ENCODE data around the gene PWP1.
A peak's percentile ranks its signal among the peaks of the same experiment; 100 is the strongest.

PWP1 gene

DNA sequence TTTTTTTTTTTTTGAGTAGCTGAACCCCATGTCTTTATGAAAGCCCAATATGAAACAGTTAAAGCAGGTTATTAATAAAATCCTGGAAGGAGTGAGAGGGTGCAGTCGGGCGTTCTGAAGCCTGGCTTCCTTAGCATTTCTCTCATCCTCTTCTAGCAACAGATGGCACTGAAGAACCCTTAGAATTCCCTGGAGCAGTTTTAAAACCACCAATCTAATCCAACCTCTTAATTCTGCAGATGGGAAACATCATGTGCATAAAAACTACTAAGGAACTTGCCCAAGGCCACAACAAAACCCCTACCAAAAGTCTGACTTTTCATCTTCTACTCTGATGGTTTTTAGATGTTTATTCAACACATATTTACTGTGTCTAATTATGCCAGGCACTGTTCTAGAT lies 50.2 kb downstream of the PWP1 start:
- DNase-seq (ENCODE audit: low read depth in 2 of 2) = no peak

DNA sequence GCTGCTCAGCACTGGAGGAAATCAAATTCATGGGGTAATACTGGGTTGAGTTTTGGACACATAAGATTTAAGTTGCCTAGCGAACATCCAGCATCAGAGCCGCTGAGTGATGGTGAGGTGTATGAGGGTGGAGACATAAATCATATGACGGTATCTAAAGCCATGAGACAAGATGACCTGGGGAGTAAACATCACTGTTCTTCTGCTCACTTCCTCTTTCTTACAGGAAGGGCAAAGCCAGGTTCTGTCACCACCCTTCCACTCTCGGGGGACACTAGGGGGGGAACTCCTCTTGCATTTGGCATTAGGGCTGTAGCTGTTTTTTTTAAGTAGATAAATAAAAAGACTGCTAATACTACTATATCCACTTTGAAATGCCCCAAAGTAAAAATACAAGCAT lies 51.3 kb downstream of the PWP1 start:
- no peak for DNase-seq (ENCODE audit: low read depth in 2 of 2)

DNA sequence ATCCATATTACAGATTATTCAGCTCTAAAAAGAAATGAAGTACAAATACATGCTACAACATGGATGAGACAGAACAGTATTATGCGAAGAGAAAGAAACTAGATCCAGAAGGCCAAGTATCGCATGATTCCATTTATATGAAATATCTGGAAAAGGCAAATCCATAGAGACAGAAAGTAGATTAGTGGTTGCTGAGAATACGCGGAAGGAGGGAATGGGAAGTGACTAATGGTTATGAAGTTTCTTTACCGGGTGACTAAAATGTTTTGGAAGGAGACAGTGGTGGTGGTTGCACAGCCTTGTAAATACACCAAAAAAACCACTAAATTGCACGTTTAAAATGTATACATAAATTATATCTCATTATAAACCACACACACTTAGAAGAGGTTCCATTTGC lies 62.9 kb downstream of the PWP1 start:
- DNase-seq (ENCODE audit: low read depth in 2 of 2) = no peak

DNA sequence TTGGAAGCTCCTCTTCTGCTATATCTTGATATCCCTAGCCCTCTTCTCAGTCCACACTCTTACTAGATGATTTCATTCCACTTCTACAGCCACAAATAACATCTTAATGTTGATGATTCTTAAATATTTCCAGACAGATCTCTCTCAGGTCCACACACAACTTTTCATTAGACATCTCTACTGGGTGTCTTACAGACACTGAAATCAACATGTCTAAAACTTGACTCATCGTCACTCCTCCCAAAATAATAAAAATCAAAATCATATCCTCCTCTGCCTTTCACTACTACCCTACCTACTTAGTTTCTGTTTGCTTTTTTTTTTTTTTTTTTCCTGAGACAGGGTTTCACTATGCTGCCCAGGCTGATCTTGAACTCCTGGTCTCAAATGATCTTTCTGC lies 63.5 kb downstream of the PWP1 start:
- DNase-seq (ENCODE audit: low read depth in 2 of 2) = no peak

DNA sequence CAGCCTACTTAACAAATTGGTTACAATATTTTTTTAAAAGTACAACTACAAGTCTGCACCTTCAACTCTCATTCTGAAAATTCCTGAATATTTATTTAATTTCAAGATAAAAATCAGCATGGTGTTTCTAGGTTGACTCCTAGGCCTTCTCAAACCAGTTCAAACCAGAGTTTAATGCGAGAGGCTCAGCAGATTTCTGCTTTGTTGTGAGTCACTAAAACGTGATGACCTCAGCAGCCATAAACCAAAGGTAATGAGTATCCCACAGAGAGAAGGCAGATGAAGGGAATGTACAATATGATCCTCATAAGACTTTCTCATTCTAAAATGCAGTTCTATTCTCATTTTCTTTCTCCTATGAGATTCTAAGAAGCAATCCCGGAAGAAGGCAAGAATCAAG lies 73.8 kb downstream of the PWP1 start:
- peak in 1 of 2 donors; percentile 13 for DNase-seq (ENCODE audit: low read depth in 2 of 2)

DNA sequence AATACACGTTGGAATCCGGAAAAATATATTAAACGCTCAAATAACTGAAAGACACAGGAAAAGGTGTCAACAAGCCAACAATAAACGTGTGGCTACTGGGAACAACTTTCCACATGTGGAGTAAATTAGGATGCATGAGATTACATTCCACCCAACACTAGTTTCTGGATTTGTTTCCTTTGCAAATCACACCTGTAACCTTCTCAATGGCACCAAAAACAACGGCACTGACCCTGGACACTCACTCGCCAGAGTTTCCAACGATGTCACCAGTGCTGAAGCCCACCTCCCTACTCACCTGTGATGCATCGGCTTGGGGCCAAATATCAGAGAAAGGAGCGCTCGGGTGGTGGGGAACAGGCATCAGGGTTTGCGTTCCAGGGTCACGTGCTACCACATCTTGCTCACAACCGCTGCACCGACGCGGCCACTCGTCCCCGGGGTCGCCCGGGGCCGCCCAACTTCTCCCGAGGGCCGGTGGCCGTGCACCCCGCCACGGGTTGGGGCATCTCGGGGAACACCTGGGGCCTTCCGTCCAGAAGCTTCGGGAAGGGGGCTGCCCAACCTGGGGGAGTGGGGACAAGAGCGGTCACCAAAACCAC lies 74.7 kb downstream of the PWP1 start:
- peak; percentile 11 to 12 for DNase-seq (ENCODE audit: low read depth in 2 of 2)

DNA sequence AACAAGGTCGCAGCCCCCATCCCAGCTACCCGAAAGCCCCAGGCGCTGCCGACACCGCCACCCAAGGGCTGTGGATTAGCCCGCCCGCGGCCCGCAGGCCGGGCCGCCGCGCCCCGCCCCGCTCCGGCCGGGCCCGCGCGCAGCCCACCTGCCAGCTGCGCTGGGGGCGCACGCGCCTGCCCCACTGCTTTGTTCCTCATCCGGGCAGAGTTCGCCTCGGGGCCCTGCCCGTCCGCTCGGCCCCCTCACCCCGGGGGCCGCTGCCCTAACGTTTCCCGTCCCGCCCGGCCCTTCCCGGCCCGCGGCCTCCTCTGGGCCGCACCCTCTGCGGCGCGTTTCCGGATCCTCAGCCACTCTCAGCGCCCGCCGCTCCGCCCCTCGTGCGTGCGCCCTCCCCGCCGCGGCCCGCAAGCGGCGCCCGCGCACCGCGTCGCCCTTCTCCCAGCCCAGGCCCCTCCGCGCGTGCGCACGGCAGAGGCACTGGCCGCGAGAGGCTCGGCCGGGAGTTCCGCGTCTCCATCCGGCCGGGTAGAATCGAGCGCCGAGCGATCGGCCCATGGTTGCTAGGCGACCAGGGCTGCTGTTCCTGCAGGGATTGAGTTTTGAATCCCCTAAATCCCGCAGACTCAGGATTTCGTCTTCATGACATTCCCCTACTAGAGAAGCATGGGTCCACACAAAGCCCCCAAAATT lies 75.4 kb downstream of the PWP1 start, which contains the start of gene PRDM4:
TSS of gene PRDM4 (minus strand) at position 329 of the 693 bp plus-strand sequence. CDS start 622 bp downstream, outside the sequence.
- DNase-seq (ENCODE audit: low read depth in 2 of 2) = peak; percentile 81 to 89

DNA sequence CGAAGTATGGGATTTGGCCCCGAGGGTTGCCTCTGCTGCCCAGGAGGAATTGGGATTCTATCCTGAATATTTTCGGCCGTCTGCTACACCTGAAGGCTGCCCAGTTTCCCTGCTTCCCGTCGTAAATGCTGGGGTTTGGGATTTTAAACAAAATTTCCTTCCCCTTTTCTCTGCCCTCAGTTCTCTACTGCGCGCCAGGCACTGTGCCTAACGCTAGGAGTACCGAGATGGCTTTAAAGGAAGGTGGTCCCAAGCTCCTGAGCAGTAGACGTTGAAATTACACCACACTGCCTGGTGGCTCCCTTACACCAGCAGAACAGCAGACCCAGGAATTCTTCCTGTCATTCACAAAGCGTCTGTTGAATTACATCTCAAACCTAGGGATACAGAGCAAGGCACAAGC lies 75.9 kb downstream of the PWP1 start:
- peak in 1 of 2 donors; percentile 3 for DNase-seq (ENCODE audit: low read depth in 2 of 2)

Data from activated CD4-positive, alpha-beta T cell treated with anti-CD3 and anti-CD28 coated beads for 24 hours (primary cell).